C1 segment of cervical spinal cord (tissue), 14 donors: ENCODE data around the gene GJB1.
A peak's percentile ranks its signal among the peaks of the same experiment; 100 is the strongest.
"Not testable (repeated sequence)": the region's sequence is repeated elsewhere in the genome, so short reads cannot be mapped to it uniquely, and the experiment has no call there.

Experiments
- DNase-seq, 14 donors: peaks; one replicate each; lab custom pipeline; 2025; lab: John Stamatoyannopoulos, UW

GJB1 gene

DNA sequence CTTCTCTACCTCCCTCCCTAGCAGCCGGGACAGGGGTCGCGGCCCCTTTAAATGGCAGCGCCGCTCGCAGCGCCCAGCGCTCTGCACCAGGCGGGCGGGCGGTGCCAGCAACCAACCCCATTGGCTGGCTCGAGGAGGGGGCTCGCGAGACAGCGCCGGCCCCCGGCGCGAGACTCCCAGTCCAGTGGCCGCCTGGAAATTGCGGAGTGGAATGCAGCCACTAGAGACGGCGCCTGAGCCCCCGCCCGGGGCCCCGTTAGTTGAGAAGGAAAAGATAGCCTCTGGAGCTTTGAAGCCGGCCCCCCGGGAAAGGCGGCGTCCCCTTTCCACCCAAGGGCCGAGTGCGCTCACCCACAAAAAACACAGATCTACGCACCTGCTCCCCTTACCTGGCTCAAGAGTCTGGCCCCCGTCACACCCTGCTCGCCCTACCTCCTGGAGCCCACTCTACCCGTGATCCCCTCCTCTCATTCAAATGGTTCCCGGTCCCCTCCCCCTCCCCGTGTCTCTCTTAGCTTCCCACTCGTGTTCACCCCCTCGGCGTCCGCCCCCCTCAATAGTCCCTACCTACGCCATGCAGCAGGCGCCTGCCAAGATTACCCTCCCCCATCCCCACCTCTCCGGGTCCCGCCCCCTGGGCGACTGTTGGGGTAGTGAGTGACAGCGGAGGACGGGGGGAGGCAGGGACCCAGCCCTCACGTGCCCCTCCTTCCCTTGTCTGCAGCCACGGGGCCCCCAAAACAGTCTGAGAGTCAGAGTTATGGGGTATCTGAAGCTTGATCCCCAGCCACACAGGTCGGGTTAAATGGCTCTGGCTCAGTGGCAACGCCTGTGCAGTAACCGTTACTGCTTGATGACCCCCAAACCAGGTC lies 31.3 kb downstream of the GJB1 start, which contains the start of gene ZMYM3:
Gene ZMYM3, minus strand, starts transcription at position 49 of the 872 bp plus-strand sequence. CDS start 885 bp downstream, outside the sequence.
- peak; percentile 6 to 85 (median 68) for DNase-seq

DNA sequence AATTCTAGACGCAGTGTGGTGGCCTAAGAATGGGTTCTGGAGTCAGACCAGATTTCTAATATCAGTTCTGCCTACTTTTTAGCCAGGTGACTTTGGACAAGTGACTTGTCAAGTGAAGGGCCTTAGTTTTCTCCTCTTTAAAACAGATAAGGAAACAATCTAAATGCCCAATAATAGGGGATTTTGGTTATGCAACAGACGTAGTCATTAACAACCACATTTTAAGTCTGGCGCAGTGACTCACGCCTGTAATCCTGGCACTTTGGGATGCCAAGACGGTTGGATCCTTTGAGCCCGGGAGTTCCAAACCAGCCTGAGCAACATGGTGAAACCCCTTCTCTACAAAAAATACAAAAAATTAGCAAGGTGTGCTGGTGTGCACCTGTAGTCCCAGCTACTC lies 33.0 kb downstream of the GJB1 start:
- no peak for DNase-seq

DNA sequence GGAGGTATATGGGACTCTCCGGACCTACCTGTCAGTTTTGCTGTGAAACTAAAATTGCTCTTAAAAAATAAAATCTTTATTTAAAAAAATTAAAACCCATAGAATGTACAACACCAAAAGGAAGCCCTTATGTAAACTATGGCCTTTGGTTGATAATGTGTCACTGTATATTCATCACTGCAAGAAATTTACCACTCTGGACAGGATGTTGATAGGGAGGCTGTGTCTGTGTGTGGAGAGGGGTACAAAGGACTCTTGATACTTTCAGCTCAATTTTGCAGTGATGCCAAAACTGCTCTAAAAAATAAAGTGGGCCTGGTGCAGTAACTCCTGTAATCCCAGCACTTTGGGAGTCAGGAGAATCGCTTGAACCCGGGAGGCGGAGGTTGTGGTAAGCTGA lies 33.8 kb downstream of the GJB1 start:
- DNase-seq: no peak

DNA sequence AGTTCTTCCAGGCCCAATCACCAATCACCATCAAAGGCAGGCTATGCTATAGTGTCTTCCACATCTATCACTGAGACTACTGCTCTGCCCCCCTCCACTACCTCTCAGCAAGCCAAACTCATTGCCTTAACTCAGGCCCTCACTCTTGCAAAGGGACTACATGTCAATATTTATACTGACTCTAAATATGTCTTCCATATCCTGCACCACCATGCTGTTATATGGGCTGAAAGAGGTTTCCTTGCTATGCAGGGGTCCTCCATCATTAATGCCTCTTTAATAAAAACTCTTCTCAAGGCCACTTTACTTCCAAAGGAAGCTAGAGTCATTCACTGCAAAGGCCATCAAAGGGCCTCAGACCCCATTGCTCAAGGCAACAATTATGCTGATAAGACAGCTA lies 45.6 kb downstream of the GJB1 start:
- not testable (repeated sequence) for DNase-seq

DNA sequence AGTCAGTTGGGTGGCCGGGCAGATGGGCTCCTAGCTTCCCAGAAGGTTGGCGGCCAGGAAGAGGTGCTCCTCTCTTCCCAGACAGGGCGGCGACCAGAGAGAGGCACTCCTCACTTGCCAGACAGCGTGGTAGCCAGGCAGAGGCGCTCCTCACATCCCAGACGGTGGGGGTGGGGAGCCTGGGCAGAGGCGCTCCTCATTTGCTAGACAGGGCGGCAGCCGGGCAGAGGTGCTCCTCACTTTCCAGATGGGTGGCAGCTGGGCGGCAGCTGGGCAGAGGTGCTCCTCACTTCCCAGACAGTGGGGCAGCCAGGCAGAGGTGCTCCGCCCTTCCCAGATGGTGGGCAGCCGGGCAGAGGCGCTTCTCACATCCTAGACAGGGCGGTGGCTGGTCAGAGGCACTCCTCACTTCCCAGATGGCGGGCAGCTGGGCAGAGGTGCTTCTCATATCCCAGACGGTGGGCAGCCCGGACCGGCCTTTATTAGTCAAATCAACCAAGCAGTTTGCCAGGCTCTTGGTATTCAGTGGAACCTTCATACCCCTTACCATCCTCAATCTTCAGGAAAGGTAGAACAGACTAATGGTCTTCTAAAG lies 46.9 kb downstream of the GJB1 start:
- no peak for DNase-seq

DNA sequence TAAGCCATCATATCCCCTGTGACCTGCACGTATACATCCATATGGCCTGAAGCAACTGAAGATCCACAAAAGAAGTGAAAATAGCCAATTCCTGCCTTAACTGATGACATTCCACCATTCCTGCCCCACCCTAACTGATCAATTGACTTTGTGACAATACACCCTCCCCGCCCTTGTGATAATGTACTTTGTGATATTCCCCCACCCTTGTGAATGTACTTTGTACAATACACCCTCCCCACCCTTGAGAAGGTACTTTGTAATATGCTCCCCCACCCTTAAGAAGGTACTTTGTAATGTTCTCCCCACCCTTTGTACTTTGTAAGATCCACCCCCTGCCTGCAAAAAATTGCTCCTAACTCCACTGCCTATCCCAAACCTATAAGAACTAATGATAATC lies 49.3 kb downstream of the GJB1 start:
- DNase-seq: not testable (repeated sequence)
